ENCODE results near the gene SOX2. TPM values are rescaled to one million over a fixed set of nuclear protein-coding genes. Genes with fewer than 3 reads are reported as not detected.
A peak's percentile ranks its signal among the peaks of the same experiment; 100 is the strongest.

SOX2 gene
- total RNA-seq, 1 donor from 2014 or later, result 2.9 TPM

GRCh38 chr3:181725830-181726229, 14.1 kb downstream of the SOX2 start:
- intact Hi-C loops (cut with DNase I), result no loop called here
- H3K4me3 ChIP-seq, result no peak overlapping the region
- DNase-seq (ENCODE audit: extremely low spot score in 2 of 2), result no peak
- H3K4me1 ChIP-seq, result peaks cover 27% of the 10 kb centered on the region
- no peaks in the 10 kb centered on the region for H3K9me3 ChIP-seq
- H3K27ac ChIP-seq, result no peak overlapping the region
- no peaks in the 10 kb centered on the region for H3K36me3 ChIP-seq
- peaks cover 4% of the 10 kb centered on the region for H3K27me3 ChIP-seq
- TF ChIP-seq POLR2A (IDR thresholded peaks at IDR 0.05), result no peak
- TF ChIP-seq, protein P1, sequence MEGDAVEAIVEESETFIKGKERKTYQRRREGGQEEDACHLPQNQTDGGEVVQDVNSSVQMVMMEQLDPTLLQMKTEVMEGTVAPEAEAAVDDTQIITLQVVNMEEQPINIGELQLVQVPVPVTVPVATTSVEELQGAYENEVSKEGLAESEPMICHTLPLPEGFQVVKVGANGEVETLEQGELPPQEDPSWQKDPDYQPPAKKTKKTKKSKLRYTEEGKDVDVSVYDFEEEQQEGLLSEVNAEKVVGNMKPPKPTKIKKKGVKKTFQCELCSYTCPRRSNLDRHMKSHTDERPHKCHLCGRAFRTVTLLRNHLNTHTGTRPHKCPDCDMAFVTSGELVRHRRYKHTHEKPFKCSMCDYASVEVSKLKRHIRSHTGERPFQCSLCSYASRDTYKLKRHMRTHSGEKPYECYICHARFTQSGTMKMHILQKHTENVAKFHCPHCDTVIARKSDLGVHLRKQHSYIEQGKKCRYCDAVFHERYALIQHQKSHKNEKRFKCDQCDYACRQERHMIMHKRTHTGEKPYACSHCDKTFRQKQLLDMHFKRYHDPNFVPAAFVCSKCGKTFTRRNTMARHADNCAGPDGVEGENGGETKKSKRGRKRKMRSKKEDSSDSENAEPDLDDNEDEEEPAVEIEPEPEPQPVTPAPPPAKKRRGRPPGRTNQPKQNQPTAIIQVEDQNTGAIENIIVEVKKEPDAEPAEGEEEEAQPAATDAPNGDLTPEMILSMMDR (IDR thresholded peaks at IDR 0.05), result no peak
- no peak for TF ChIP-seq POLR2AphosphoS5 (IDR thresholded peaks at IDR 0.05; ENCODE audit: insufficient read depth in 1 of 2, low read depth in 1 of 2)

DNA sequence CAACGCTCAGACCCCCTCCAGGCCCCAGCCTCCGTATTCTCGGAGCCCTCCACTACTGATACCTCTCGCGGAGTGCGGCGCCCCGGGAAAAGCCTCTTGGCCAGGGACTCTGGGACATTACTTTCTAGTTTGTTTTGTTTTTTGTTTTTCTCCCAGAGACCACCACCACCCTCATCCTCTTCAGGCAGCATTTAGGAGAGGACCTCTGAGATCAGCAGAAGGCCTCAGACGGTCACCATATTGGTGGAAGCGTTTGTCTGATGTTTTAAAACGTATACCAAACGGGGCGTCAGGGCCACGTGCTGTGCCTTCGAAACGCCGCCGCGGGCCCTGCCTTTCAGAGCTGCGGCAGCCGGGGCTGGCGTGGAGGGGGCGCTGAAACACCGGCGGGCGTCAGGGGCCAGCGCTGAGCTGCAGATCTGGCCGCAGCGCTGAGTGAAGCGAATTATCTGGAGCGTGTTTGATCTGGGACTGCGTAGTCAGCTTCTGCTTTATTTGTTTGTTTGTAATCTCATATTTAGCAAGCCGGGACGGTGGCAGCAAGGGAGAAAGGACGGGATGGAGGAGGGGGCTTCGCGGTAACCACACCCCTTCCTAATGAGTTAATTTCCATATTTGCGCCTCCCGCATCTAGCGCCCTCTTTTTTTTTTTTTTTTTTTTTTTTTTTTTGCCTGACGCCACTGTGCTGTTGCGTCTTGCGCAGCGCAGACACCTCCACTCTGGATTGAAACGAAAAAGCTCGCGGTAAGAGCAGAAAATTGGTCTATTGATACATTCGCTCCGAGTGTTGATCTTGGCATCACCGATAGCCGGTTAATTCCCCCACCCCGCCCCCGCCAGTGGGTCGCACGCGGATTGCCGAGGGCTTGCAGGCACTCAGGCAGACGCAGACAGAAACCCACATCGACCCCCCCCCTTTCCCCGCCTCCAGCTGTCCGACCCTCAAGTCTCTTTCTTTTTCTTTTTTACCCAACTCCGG, 14.9 kb downstream of the SOX2 start:
- Histone ChIP-seq H3K9me3 (no peaks in the 10 kb centered on the region), H3K27me3 (peaks cover 4% of the 10 kb centered on the region), H3K4me3 (peak overlapping the region; percentile 25 to 40), H3K36me3 (no peaks in the 10 kb centered on the region), H3K4me1 (peaks cover 27% of the 10 kb centered on the region), H3K27ac (no peak overlapping the region)
- intact Hi-C loops (cut with DNase I), result no loop called here
- TF ChIP-seq, protein P1 (IDR thresholded peaks at IDR 0.05), result no peak
- TF ChIP-seq POLR2AphosphoS5 (IDR thresholded peaks at IDR 0.05; ENCODE audit: insufficient read depth in 1 of 2, low read depth in 1 of 2) (no peak), POLR2A (IDR thresholded peaks at IDR 0.05) (no peak)
- DNase-seq (ENCODE audit: extremely low spot score in 2 of 2), result no peak

- Histone ChIP-seq H3K36me3 (no peaks in the 10 kb centered on the region), H3K27me3 (peaks cover 4% of the 10 kb centered on the region), H3K27ac (no peak overlapping the region), H3K9me3 (no peaks in the 10 kb centered on the region), H3K4me3 (peak overlapping the region; percentile 25 to 40), H3K4me1 (peaks cover 27% of the 10 kb centered on the region)
- intact Hi-C loops (cut with DNase I), result no loop called here
- DNase-seq (ENCODE audit: extremely low spot score in 2 of 2), result no peak
- TF ChIP-seq, protein P1 (IDR thresholded peaks at IDR 0.05), result no peak
- TF ChIP-seq POLR2A (IDR thresholded peaks at IDR 0.05) (no peak), POLR2AphosphoS5 (IDR thresholded peaks at IDR 0.05; ENCODE audit: insufficient read depth in 1 of 2, low read depth in 1 of 2) (no peak)
Observed at GRCh38 chr3:181727341-181728032, 15.8 kb downstream of the SOX2 start.

DNA sequence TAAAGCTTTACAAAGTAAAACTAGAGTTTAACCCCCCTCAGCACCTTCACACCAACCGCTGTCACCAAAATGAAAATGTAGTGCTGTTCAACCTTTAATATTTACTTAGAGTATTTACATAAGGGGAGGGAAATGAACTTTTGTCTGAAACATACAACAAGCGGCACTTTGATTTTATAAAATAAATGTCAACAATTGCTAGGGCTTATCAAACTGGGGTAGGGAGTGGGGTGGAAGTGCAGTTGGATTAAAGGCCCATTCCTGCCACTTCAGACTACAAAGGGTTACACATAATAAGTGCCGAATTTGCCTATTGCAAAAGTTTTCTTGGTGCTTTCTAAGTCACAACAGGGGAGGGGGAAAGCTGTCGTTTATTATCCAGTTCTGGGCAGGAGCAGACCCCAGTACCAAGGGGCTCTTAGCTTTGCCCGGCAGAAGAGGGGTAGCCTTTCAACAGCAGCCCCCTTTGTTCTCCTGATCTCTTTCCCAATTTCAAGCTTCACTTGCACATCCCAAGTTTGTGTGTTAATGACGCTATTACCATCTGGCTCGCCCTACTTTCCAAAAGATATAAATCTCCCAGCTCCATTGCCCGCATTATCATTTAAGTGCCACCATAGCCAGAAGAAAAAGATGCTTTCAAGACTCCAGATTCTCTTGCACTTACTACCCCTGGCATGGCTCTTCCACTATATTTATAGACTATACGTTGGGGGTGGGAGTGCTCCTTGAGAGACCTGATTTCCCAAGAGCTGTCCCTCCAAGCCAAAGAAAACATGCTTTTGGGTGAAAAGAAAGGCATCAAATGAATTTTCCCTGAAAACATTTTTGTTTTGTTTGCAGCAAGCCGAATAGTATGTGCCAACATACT, 17.0 kb downstream of the SOX2 start:
- Histone ChIP-seq H3K27ac (no peak overlapping the region), H3K4me3 (no peak overlapping the region), H3K27me3 (peaks cover 4% of the 10 kb centered on the region), H3K4me1 (peaks cover 27% of the 10 kb centered on the region), H3K9me3 (no peaks in the 10 kb centered on the region), H3K36me3 (no peaks in the 10 kb centered on the region)
- intact Hi-C loops (cut with DNase I), result no loop called here
- TF ChIP-seq POLR2A (IDR thresholded peaks at IDR 0.05), result no peak
- TF ChIP-seq, protein P1 (IDR thresholded peaks at IDR 0.05), result no peak
- TF ChIP-seq POLR2AphosphoS5 (IDR thresholded peaks at IDR 0.05; ENCODE audit: insufficient read depth in 1 of 2, low read depth in 1 of 2), result no peak
- no peak for DNase-seq (ENCODE audit: extremely low spot score in 2 of 2)
